ENCODE measurements around the gene ATG2B. TPM values are rescaled to one million over a fixed set of nuclear protein-coding genes. Genes with fewer than 3 reads are reported as not detected.

The ATG2B gene
- total RNA-seq, 1 donor from 2014 or later, result 26.1 TPM

DNA sequence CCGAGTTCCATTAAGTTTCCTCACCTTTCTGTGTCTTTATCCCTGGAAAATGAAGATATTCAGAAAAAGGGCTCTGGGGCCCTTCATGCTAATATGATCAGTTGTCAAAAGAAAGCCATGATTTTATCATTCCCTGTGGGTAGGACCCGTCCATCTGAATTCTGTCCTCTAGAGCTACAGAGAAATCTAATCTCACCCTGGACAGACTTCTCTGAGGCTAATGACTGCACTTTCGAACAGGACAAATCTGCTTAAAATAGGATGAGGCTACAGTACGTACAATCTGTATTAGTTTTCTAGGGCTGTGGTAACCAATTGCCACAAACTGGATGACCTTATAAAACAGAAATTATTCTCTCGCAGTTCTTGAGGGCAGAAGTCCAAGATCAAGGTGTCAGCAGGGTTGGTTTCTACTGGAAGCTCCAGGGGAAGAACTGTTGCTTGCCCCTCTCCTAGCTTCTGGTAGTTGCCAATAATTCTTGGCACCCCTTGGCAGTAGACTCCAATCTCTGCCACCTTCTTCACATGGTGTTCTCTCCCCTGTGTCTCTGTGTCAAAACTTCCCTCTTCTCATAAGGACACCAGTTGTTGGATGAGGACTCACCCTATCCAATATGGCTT lies 30.0 kb upstream of the ATG2B start:
- DNase-seq, result peak; percentile 52
- H3K4me1 Mint-ChIP-seq, result peaks cover 9% of the 10 kb centered on the region
- H3K27me3 Mint-ChIP-seq, result peaks cover 16% of the 10 kb centered on the region
- no peaks in the 10 kb centered on the region for H3K9me3 Mint-ChIP-seq
- H3K4me3 Mint-ChIP-seq, result peak overlapping the region; percentile 91
- intact Hi-C loops (cut with micrococcal nuclease), result no loop called here
- no peaks in the 10 kb centered on the region for H3K36me3 Mint-ChIP-seq (ENCODE audit: low read depth)
- no peak overlapping the region for H3K27ac Mint-ChIP-seq

DNA sequence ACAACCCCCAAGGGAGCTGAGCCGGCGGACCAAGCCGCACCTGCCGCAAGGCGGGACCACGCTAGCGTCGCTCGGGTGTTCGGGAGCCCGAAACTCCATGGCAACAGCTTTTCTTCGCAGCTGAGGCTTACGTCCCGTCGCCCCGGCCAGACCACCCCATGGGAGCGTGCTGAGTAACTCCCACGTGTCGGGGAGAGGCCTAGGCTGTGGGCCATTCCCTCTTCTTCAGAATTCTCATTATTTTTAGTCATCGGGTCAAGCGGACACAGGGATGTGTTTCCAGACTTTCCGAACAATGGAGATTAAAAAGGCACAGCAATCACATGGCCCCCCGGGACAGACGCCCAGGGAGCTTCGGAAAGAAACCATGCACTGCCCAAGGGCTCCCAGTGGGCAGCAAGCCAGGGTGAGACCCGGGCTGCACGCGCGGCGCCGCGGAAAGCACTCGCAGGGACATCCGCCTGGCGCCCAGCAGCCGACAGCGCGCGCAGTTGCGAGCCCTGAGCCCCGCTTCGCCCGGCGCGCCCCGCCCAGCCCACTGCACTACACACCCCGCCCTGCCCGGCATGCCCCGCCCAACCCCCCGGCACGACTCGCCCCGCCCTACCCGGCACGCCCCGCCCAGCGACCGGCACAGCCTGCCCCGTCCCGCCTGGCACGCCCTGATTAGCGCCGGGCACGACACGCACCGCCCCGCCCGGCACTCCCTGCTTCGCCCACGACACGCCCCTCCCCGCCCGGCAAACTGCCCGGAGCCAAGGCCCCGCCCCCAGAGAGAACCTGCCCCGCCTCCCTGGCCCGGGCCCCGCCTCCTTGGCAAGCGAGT lies 28.4 kb upstream of the ATG2B start:
- intact Hi-C loops (cut with micrococcal nuclease), result loop anchor here (1.0 kb wide), 3 partner anchors 28 to 857 kb away; partner anchors contain the start of genes ATG2B, GSKIP and PAPOLA
- Mint-ChIP-seq H3K4me3 (peak overlapping the region; percentile 91), H3K9me3 (no peaks in the 10 kb centered on the region), H3K27ac (peak overlapping the region; percentile 77), H3K4me1 (peaks cover 9% of the 10 kb centered on the region), H3K27me3 (peaks cover 16% of the 10 kb centered on the region), H3K36me3 (ENCODE audit: low read depth) (no peaks in the 10 kb centered on the region)
- peak; percentile 100 for DNase-seq

DNA sequence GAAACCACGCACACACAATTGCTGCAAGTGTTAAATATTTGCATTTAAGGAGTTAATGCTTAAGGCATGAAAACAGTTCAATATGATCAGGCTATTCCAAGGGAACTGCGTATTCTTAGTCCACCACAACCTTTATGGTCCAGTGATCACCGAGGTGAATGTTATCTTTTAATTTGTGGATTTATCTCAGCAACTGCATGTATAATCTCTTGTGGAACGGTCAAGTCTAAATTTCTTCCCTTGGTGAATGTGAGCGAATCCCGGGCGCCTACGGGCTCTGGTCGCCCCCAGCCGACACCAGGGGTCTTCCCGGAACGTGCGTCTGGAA lies 27.8 kb upstream of the ATG2B start:
- Mint-ChIP-seq H3K27ac (peak overlapping the region; percentile 77), H3K4me3 (peak overlapping the region; percentile 91), H3K36me3 (ENCODE audit: low read depth) (no peaks in the 10 kb centered on the region), H3K4me1 (peaks cover 9% of the 10 kb centered on the region), H3K27me3 (peaks cover 14% of the 10 kb centered on the region), H3K9me3 (no peaks in the 10 kb centered on the region)
- no peak for DNase-seq
- intact Hi-C loops (cut with micrococcal nuclease), result loop anchor here (1.0 kb wide), 3 partner anchors 28 to 857 kb away; partner anchors contain the start of genes ATG2B, GSKIP and PAPOLA

DNA sequence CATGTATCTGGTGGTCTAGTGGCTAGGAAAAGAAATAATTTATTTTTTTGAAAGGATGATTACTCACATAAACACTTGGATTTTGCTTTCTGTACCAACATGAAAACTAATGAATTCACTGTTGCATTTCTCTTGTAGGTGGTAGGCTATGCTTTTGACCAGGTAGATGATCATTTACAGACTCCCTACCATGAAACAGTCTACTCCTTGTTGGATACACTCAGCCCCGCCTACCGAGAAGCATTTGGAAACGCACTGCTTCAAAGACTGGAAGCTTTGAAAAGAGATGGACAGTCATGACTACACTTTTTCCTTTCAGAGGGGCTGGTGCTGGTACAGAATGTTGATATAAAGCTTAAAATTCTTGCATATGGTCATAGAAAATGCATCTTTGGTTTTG lies 22.2 kb upstream of the ATG2B start:
- DNase-seq, result no peak
- H3K27ac Mint-ChIP-seq, result no peak overlapping the region
- H3K36me3 Mint-ChIP-seq (ENCODE audit: low read depth), result peaks cover 9% of the 10 kb centered on the region
- peaks cover 3% of the 10 kb centered on the region for H3K27me3 Mint-ChIP-seq
- intact Hi-C loops (cut with micrococcal nuclease), result no loop called here
- H3K4me3 Mint-ChIP-seq, result no peak overlapping the region
- no peaks in the 10 kb centered on the region for H3K9me3 Mint-ChIP-seq
- peaks cover 2% of the 10 kb centered on the region for H3K4me1 Mint-ChIP-seq

DNA sequence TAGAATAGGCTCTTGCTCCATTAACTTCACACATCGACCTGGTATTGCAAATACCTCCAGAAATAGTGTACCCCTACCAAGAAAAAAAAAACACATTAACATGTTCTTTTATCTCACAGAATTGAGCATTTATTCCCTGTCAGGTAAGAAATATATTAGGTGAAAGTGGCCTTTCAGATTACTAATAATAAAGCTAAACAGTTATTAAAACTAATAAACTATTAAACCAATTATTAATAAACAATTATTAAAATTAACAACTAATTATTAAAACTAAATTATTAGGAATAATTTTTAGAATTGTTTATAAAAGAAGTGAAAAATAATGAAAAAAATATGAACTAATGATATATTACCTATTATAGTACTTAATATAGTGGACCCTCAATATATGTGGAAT lies 21.6 kb upstream of the ATG2B start:
- Mint-ChIP-seq H3K9me3 (no peaks in the 10 kb centered on the region), H3K27me3 (no peaks in the 10 kb centered on the region), H3K4me1 (peaks cover 2% of the 10 kb centered on the region), H3K4me3 (no peak overlapping the region), H3K27ac (no peak overlapping the region), H3K36me3 (ENCODE audit: low read depth) (peaks cover 9% of the 10 kb centered on the region)
- intact Hi-C loops (cut with micrococcal nuclease), result no loop called here
- DNase-seq, result no peak

DNA sequence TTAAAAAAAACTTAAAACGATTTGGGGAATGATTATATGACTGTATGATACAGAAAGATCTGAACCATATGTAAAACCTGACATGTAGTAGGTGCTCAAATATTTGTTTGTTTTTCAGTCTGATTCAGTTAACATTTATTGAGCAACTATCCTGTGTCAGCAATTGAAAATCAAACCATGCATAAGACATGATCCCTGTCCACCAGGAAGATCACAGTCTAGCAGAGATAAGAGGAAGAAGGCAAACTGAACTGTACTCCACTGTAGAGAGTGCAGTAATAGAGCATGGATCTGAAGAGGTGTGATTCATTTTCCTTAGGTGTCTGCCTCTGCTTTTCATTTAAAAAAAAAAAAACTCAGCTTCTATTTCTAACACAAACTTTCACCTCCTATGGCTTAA lies 20.9 kb upstream of the ATG2B start:
- no peaks in the 10 kb centered on the region for H3K27me3 Mint-ChIP-seq
- intact Hi-C loops (cut with micrococcal nuclease), result no loop called here
- peaks cover 9% of the 10 kb centered on the region for H3K36me3 Mint-ChIP-seq (ENCODE audit: low read depth)
- peaks cover 2% of the 10 kb centered on the region for H3K4me1 Mint-ChIP-seq
- DNase-seq, result no peak
- H3K27ac Mint-ChIP-seq, result no peak overlapping the region
- H3K4me3 Mint-ChIP-seq, result no peak overlapping the region
- H3K9me3 Mint-ChIP-seq, result no peaks in the 10 kb centered on the region

DNA sequence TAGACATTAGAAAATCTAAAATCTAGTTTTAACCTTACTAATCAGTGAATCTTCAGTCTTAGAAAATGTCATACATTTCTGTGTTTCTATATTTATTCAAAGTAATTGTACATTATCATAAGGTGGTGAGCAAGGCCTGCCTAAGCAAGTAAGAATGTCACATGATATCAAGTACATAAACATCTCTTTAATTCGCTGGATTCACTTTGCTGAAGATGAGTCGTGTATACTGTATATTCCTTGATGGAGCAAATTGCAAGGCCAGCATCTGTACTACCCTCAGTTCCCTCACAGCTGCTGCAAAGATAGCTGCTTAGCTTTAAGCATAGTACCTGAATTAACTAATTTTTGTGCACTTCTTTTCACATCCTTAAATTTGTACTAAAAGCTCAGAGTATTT lies 20.3 kb upstream of the ATG2B start:
- Mint-ChIP-seq H3K27ac (no peak overlapping the region), H3K36me3 (ENCODE audit: low read depth) (peaks cover 9% of the 10 kb centered on the region), H3K9me3 (no peaks in the 10 kb centered on the region), H3K4me1 (peaks cover 2% of the 10 kb centered on the region), H3K4me3 (no peak overlapping the region), H3K27me3 (no peaks in the 10 kb centered on the region)
- DNase-seq, result no peak
- intact Hi-C loops (cut with micrococcal nuclease), result no loop called here

DNA sequence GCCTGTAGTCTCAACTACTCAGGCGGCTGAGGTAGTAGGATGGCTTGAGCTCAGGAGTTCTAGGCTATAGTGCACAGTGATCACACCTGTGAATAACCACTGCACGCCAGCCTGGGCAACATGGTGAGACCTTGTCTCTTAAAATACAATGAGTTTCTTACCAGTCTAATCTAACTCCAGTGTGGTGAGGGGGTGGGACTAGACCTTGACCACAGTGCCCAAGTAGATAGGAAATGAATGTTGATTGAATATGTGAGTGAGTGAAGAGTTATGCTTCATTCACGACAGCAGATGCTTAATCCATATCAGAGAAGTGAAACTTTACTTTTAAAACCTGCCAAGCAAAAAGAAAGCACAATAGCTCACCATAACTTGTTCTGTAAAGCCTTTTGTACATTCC lies 17.6 kb upstream of the ATG2B start:
- DNase-seq, result no peak
- peaks cover 2% of the 10 kb centered on the region for H3K4me1 Mint-ChIP-seq
- no peak overlapping the region for H3K4me3 Mint-ChIP-seq
- intact Hi-C loops (cut with micrococcal nuclease), result no loop called here
- H3K36me3 Mint-ChIP-seq (ENCODE audit: low read depth), result peaks cover 8% of the 10 kb centered on the region
- H3K27me3 Mint-ChIP-seq, result no peaks in the 10 kb centered on the region
- no peaks in the 10 kb centered on the region for H3K9me3 Mint-ChIP-seq
- H3K27ac Mint-ChIP-seq, result no peak overlapping the region

DNA sequence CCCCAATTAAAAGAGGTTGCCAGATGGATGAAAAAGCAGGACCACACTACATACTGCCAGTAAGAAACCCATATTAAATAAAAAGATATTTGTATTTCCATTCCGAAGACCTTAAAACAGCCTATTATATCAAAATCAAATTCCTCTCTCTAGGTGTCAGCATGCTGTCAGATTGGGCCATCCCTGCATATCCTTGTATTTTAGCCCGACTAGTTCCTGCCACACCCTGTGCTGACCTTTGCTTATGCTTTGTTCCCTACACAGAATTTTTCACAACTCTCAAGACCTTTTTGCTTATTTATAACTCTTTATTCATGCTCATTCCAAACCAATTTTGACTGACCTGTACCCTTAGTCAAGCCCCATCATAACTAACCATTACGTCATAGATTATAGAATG lies 13.0 kb upstream of the ATG2B start:
- intact Hi-C loops (cut with micrococcal nuclease), result no loop called here
- no peak for DNase-seq
- Mint-ChIP-seq H3K36me3 (ENCODE audit: low read depth) (peaks cover 2% of the 10 kb centered on the region), H3K9me3 (no peaks in the 10 kb centered on the region), H3K4me1 (peaks cover 3% of the 10 kb centered on the region), H3K27ac (no peak overlapping the region), H3K4me3 (no peak overlapping the region), H3K27me3 (no peaks in the 10 kb centered on the region)

DNA sequence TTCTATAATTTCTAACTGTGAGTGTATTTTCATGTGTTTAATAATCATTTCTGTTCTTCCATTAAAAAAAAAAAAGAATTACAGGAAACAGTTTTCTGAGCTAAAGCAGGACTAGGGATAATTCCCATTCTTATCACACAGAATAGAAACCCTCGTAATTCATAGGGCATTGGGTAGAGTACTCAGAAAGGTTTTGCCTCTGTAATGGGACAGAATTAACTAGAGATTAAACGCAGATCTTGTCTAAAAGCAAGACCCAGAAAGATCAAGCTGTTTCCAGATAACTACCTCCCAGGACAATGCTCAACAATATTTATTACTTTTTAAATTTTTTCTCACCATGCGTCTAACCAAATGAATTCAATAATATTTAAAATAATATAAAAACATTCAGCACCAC lies 10.4 kb upstream of the ATG2B start:
- DNase-seq, result no peak
- Mint-ChIP-seq H3K27ac (no peak overlapping the region), H3K4me3 (no peak overlapping the region), H3K27me3 (no peaks in the 10 kb centered on the region), H3K9me3 (peaks cover 6% of the 10 kb centered on the region), H3K4me1 (peaks cover 4% of the 10 kb centered on the region), H3K36me3 (ENCODE audit: low read depth) (peaks cover 8% of the 10 kb centered on the region)
- intact Hi-C loops (cut with micrococcal nuclease), result no loop called here

DNA sequence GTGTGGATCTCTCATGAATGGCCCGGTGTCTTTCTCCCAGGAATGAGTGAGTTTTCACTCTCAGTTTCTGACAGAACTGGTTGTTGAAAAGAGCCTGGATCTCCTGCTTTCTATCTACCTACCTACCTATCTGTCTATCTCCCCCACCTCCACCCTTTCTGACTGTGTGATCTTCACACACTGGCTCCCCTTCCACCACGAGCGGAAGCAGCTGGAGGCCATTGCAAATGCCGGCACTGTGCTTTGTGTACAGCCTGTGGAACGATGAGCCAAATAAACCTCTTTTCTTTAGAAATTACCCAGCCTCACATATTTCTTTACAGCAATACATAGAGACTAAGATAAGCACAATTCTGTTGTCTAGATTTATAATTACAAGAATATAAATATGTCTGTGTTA lies 7.4 kb upstream of the ATG2B start:
- intact Hi-C loops (cut with micrococcal nuclease), result no loop called here

DNA sequence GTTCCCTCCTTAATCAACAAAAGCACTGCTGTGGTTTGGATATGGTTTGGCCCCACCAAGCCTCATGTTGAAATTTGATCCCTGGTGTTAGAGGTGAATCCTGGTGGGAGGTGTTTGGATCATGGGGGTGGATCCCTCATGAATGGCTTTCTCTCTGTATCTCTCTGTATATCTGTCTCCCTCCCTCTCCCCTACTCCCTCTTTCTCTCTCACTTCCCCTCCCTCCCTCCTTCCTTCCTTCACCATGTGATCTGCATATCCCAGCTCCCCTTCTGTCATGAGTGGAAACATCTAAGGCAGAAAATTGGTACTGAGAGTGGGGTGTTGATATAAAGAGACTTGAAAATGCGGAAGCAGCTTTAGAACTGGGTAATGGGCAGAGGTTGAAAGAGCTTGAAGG lies 5.4 kb upstream of the ATG2B start:
- peaks cover 6% of the 10 kb centered on the region for H3K9me3 Mint-ChIP-seq
- no peak for DNase-seq
- H3K4me1 Mint-ChIP-seq, result peaks cover 24% of the 10 kb centered on the region
- H3K36me3 Mint-ChIP-seq (ENCODE audit: low read depth), result peaks cover 15% of the 10 kb centered on the region
- H3K4me3 Mint-ChIP-seq, result no peak overlapping the region
- H3K27me3 Mint-ChIP-seq, result no peaks in the 10 kb centered on the region
- intact Hi-C loops (cut with micrococcal nuclease), result no loop called here
- H3K27ac Mint-ChIP-seq, result no peak overlapping the region

More for the DNA sequence above, 7.4 kb upstream of the ATG2B start:
- Mint-ChIP-seq H3K4me1 (peaks cover 10% of the 10 kb centered on the region), H3K4me3 (no peak overlapping the region), H3K36me3 (ENCODE audit: low read depth) (peaks cover 11% of the 10 kb centered on the region), H3K9me3 (peaks cover 6% of the 10 kb centered on the region), H3K27ac (no peak overlapping the region), H3K27me3 (no peaks in the 10 kb centered on the region)
- DNase-seq, result no peak

DNA sequence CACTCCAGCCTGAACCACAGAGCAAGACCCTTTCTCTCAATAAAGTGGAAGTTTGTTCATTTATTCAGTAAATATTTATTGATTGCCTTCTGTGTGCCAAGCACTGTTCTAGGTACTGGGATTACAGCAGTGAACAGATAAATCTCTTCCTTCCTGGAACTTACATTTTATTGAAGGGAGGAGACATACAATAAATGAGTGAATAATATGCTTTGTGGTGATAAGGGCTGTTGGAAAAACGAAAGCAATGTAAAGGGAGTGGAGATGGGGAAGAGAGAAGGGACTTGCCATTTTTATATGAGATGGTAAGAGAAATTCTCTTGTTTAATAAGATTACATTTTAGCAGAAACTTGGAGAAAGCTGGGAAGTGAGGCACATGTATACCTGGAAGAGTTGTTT lies 1.8 kb upstream of the ATG2B start:
- Mint-ChIP-seq H3K9me3 (peaks cover 6% of the 10 kb centered on the region), H3K27ac (no peak overlapping the region), H3K36me3 (ENCODE audit: low read depth) (peaks cover 20% of the 10 kb centered on the region)

DNA sequence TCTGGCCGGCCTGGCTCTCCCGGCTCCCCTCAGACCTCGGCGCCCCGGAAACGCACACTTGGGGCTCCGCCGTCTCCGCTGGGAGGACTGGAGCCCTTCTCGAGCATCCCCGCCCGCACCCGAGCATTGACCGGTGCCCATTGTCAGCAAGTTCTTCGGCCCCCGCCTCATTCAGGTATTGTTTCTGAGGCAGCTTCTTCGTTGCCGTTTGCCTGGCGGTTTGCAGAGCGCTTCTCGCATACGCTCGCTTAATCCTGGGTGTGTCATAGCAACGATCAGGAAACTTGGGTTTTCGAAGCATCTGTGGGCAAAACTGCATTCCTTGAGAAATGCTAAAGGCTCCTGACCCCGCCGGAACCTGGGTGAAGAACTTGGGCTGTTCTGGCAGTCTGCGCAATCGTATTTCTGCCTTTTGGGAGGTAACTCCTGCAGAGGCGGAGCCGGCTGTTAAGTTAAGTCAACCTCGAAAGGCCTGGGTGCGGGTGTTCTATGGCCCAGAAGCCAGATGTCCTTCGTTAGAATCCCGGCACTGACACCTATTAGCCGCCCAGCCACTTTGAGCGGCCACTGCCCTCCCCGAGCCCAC lies 703 bp upstream of the ATG2B start:
- H3K36me3 Mint-ChIP-seq (ENCODE audit: low read depth), result peaks cover 17% of the 10 kb centered on the region
- intact Hi-C loops (cut with micrococcal nuclease), result loop anchor here (1.0 to 5.0 kb wide), 3 partner anchors 27 to 433 kb away; partner anchors contain the start of genes PAPOLA and VRK1
- peaks cover 38% of the 10 kb centered on the region for H3K4me1 Mint-ChIP-seq
- peak; percentile 85 for DNase-seq
- H3K27ac Mint-ChIP-seq, result peak overlapping the region; percentile 79
- no peaks in the 10 kb centered on the region for H3K27me3 Mint-ChIP-seq
- peak overlapping the region; percentile 96 for H3K4me3 Mint-ChIP-seq
- peaks cover 4% of the 10 kb centered on the region for H3K9me3 Mint-ChIP-seq

More for the DNA sequence above, 1.8 kb upstream of the ATG2B start:
- intact Hi-C loops (cut with micrococcal nuclease), result loop anchor here (5.0 kb wide), 1 partner anchor 432 kb away; the partner anchor contains the start of gene VRK1
- Mint-ChIP-seq H3K4me3 (peak overlapping the region; percentile 96), H3K27me3 (no peaks in the 10 kb centered on the region), H3K4me1 (peaks cover 36% of the 10 kb centered on the region)
- DNase-seq, result no peak
